ENCODE data around the gene ZC3H10. TPM values are rescaled to one million over a fixed set of nuclear protein-coding genes. Genes with fewer than 3 reads are reported as not detected.
A peak's percentile ranks its signal among the peaks of the same experiment; 100 is the strongest.

The ZC3H10 gene
- total and polyA plus RNA-seq, 2 of the 13 experiments (the other 11 are each of a cell fraction or from before 2014, with no cell fraction given), result 0.70 to 2.3 TPM

GRCh38 chr12:56129206-56129941, 11.3 kb downstream of the ZC3H10 start (continued):
- TF ChIP-seq IKZF4 (CRISPR knock-in tag; IDR thresholded peaks at IDR 0.05; ENCODE audit: borderline replicate concordance, low read depth, not compliant biosample characterization), result no peak
- TF ChIP-seq ZNF776 (CRISPR knock-in tag; IDR thresholded peaks at IDR 0.05), result no peak
- TF ChIP-seq MED8 (CRISPR knock-in tag; IDR thresholded peaks at IDR 0.05; ENCODE audit: insufficient replicate concordance), result no peak
- TF ChIP-seq ZNF580 (CRISPR knock-in tag; IDR thresholded peaks at IDR 0.05; ENCODE audit: borderline replicate concordance, low read depth), result no peak
- peak; percentile 70 for TF ChIP-seq AGO2 (optimal IDR thresholded peaks at IDR 0.05; ENCODE audit: low read depth, low read length)
- TF ChIP-seq TBL1XR1 (IDR thresholded peaks at IDR 0.05; ENCODE audit: borderline replicate concordance, low read length, partially characterized antibody), result no peak
- no peak for TF ChIP-seq ZNF263 (CRISPR knock-in tag; IDR thresholded peaks at IDR 0.05)
- TF ChIP-seq GATAD2A (CRISPR knock-in tag; IDR thresholded peaks at IDR 0.05), result 0 out of 2 replicates have a peak, but pooled peaks have one; percentile 10
- no peak for TF ChIP-seq ATF3 (CRISPR knock-in tag; IDR thresholded peaks at IDR 0.05)
- 0 out of 2 replicates have a peak, but pooled peaks have one; percentile 46 for TF ChIP-seq ZNF788 (CRISPR knock-in tag; IDR thresholded peaks at IDR 0.05; ENCODE audit: borderline replicate concordance)
- TF ChIP-seq CENPBD1 (CRISPR knock-in tag; IDR thresholded peaks at IDR 0.05; ENCODE audit: borderline replicate concordance, low read depth), result no peak
- TF ChIP-seq ZNF160 (CRISPR knock-in tag; IDR thresholded peaks at IDR 0.05), result no peak
- TF ChIP-seq TCF7 (IDR thresholded peaks at IDR 0.05; ENCODE audit: low read depth), result no peak
- TF ChIP-seq MEF2D (CRISPR knock-in tag; IDR thresholded peaks at IDR 0.05), result 0 out of 2 replicates have a peak, but pooled peaks have one; percentile 33
- no peak for TF ChIP-seq ZNF343 (CRISPR knock-in tag; IDR thresholded peaks at IDR 0.05)
- peak; percentile 15 for TF ChIP-seq XRCC5 (optimal IDR thresholded peaks at IDR 0.05; ENCODE audit: low read length)
- 0 out of 2 replicates have a peak, but pooled peaks have one; percentile 61 for TF ChIP-seq ZNF512B (CRISPR knock-in tag; IDR thresholded peaks at IDR 0.05; ENCODE audit: borderline replicate concordance)
- TF ChIP-seq ZSCAN31 (CRISPR knock-in tag; IDR thresholded peaks at IDR 0.05; ENCODE audit: low read depth), result no peak; the same call in 1 of the 2 replicates
- no peak; the same call in 1 of the 2 replicates for TF ChIP-seq SMAD1 (CRISPR knock-in tag; IDR thresholded peaks at IDR 0.05; ENCODE audit: borderline replicate concordance, low read depth)
- no peak for TF ChIP-seq NFATC3 (CRISPR knock-in tag; IDR thresholded peaks at IDR 0.05)
- TF ChIP-seq UBTF (CRISPR knock-in tag; IDR thresholded peaks at IDR 0.05), result peak; percentile 72
- TF ChIP-seq ZBTB2 (CRISPR knock-in tag; IDR thresholded peaks at IDR 0.05; ENCODE audit: low read depth), result no peak

All from HepG2 (cell line).